Esophagus squamous epithelium (tissue), 5 donors: ENCODE results near the gene MATCAP1. TPM values are rescaled to one million over a fixed set of nuclear protein-coding genes. Genes with fewer than 3 reads are reported as not detected.
A peak's percentile ranks its signal among the peaks of the same experiment; 100 is the strongest.

ENCODE experiments used
- DNase-seq: peaks from one replicate; lab custom pipeline; 2025; lab: John Stamatoyannopoulos, UW
- H3K27ac ChIP-seq, 4 donors: fragments of 200-600 bp; sonication (generic); one replicate each; pipeline ENCODE4 v1.5.1; 2016 to 2019; ENCODE audit warnings: mild to moderate bottlenecking in 1 of 4
- H3K27me3 ChIP-seq, 4 donors: fragments of 200-600 bp; sonication (generic); 1 replicate in 3 of 4; 2 replicates in 1 of 4; pipeline versions ENCODE4 v1.5.1 to v1.6.0; 2017 to 2021; ENCODE audit warnings: antibody characterized with exemption in 1 of 4
- H3K36me3 ChIP-seq, 3 donors: fragments of 200-600 bp; sonication (generic); one replicate each; pipeline ENCODE4 v1.5.1; 2016 to 2019
- H3K4me1 ChIP-seq, 3 donors: fragments of 200-600 bp; sonication (generic); one replicate each; pipeline ENCODE4 v1.5.1; 2017 to 2019
- H3K4me3 ChIP-seq, 4 donors: fragments of 200-600 bp; sonication (generic); 1 replicate in 3 of 4; 2 replicates in 1 of 4; pipeline ENCODE4 v1.5.1; 2016 to 2019; ENCODE audit warnings: mild to moderate bottlenecking in 2 of 4, moderate library complexity in 1 of 4
- H3K9me3 ChIP-seq, 3 donors: fragments of 200-600 bp; sonication (generic); one replicate each; pipeline ENCODE4 v1.5.1; 2016 to 2019
- CTCF ChIP-seq, 6 experiments: fragments of 450-650 bp in 4 of 6; fragments of 200-600 bp in 2 of 6; sonication (generic) in 2 of 6; IDR thresholded peaks; one replicate each; pipeline ENCODE4 v1.5.1; 2016 to 2019; ENCODE audit warnings: antibody characterized with exemption in 6 of 6, mild to moderate bottlenecking in 4 of 6, moderate library complexity in 4 of 6
- POLR2A ChIP-seq, 4 donors: fragments of 450-650 bp; IDR thresholded peaks; one replicate each; pipeline ENCODE4 v1.6.1; 2017; ENCODE audit warnings: antibody characterized with exemption in 4 of 4, mild to moderate bottlenecking in 4 of 4, moderate library complexity in 3 of 4
- WGBS, 2 donors: methylation state at CpG; one replicate each; pipeline ENCODE4 v1.1.5; 2018; 5-methylcytosine and 5-hydroxymethylcytosine counted together
- intact Hi-C: fragments of 100-400 bp; cut with DNase I; formaldehyde crosslinking; loops from one replicate; pipeline ENCODE4 v1.15.0; 2022
- total RNA-seq, 4 donors: library from RNA; depleted of rRNA; stranded (reverse); fragments of >200 nt; gene quantifications; one replicate each; pipeline ENCODE4 v1.1.0, GENCODE V29; 2016
- donor health status: DM: yes; HTN: yes; CAD: no.

Gene MATCAP1
- total RNA-seq, 4 donors from 2014 or later: 8.8 to 18.8 (median 13.4) TPM

GRCh38 chr16:67165121-67166078, 18.4 kb downstream of the MATCAP1 start:
- Histone ChIP-seq H3K27ac (peak overlapping the region; percentile 60 to 87 (median 80)), H3K4me3 (peak overlapping the region in 3 of 4 donors; percentile 43 to 63 (median 48)), H3K4me1 (peaks cover 40 to 79% (median 58%) of the 10 kb centered on the region in 3 donors), H3K36me3 (peaks cover 0 to 12% (median 0%) of the 10 kb centered on the region in 3 donors), H3K27me3 (peaks cover 0 to 50% (median 0%) of the 10 kb centered on the region in 4 donors), H3K9me3 (no peaks in the 10 kb centered on the region)
- 36 to 39% methylated on average over 4 to 6 of the region's 85 CpGs for WGBS, 2 donors
- intact Hi-C loops: no loop called here
- TF ChIP-seq CTCF (IDR thresholded peaks at IDR 0.05): no peak
- no peak for TF ChIP-seq POLR2A (IDR thresholded peaks at IDR 0.05)
- no peak for DNase-seq

GRCh38 chr16:67164599-67165061, 19.1 kb downstream of the MATCAP1 start, which contains the start of gene HSF4:
HSF4 (plus strand) TSS chr16:67164745; CDS start chr16:67164812, 67 bp downstream.
- intact Hi-C loops: no loop called here
- H3K27me3 ChIP-seq: peaks cover 0 to 49% (median 0%) of the 10 kb centered on the region in 4 donors
- DNase-seq: no peak
- peaks cover 0 to 12% (median 0%) of the 10 kb centered on the region in 3 donors for H3K36me3 ChIP-seq
- no CpG with 5 or more reads among the region's 41 CpGs for WGBS, 2 donors
- TF ChIP-seq CTCF (IDR thresholded peaks at IDR 0.05): peak in 1 of 6 experiments; percentile 3
- peak in 2 of 4 donors; percentile 57 to 67 for TF ChIP-seq POLR2A (IDR thresholded peaks at IDR 0.05)
- peaks cover 34 to 76% (median 52%) of the 10 kb centered on the region in 3 donors for H3K4me1 ChIP-seq
- H3K9me3 ChIP-seq: no peaks in the 10 kb centered on the region
- peak within 1 kb of the TSS; percentile 60 to 87 (median 80) for H3K27ac ChIP-seq
- H3K4me3 ChIP-seq: peak within 1 kb of the TSS; percentile 15 to 63 (median 46)

DNA sequence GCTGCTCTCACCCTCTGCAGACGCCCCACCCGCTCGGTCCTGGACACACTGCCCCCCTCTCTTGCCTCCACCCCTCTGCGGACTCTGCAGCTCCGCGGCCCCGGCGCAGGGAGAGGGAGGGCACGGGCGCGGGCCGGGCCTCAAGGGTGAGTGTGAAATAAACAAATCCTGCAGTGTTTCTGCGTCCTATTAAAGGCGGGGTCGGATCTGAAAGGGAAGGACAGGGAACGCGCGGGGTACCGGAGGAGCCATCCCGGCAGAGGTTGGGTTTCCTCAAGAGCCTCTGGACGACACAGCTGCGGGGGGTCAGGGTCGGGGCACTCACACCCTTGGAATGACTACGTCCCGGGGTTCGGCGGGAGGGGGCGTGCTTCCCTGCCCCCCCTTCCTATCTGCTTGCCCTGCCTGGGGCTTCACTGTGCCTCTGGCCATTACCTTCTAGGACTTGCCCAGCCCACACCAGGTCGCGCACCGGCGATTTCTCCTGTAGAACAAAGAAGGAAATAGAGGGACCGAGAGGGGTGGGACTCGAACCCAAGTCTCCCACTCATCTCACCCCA, 19.7 kb downstream of the MATCAP1 start:
- Histone ChIP-seq H3K27ac (peak overlapping the region; percentile 60 to 87 (median 80)), H3K4me3 (peak overlapping the region; percentile 15 to 63 (median 46)), H3K9me3 (no peaks in the 10 kb centered on the region), H3K4me1 (peaks cover 32 to 75% (median 47%) of the 10 kb centered on the region in 3 donors), H3K36me3 (peaks cover 0 to 12% (median 0%) of the 10 kb centered on the region in 3 donors), H3K27me3 (peaks cover 0 to 49% (median 0%) of the 10 kb centered on the region in 4 donors)
- TF ChIP-seq CTCF (IDR thresholded peaks at IDR 0.05): no peak
- TF ChIP-seq POLR2A (IDR thresholded peaks at IDR 0.05): no peak
- DNase-seq: no peak
- WGBS, 2 donors: 6 to 12% methylated on average over 6 to 16 of the region's 34 CpGs
- intact Hi-C loops: no loop called here

- Histone ChIP-seq H3K27me3 (peaks cover 0 to 49% (median 0%) of the 10 kb centered on the region in 4 donors), H3K36me3 (peaks cover 0 to 12% (median 0%) of the 10 kb centered on the region in 3 donors), H3K4me3 (peak overlapping the region; percentile 15 to 63 (median 46)), H3K4me1 (peaks cover 39 to 76% (median 50%) of the 10 kb centered on the region in 3 donors), H3K27ac (peak overlapping the region; percentile 60 to 87 (median 80)), H3K9me3 (no peaks in the 10 kb centered on the region)
- intact Hi-C loops: no loop called here
- TF ChIP-seq CTCF (IDR thresholded peaks at IDR 0.05) (no peak), POLR2A (IDR thresholded peaks at IDR 0.05) (peak in 1 of 4 donors; percentile 46)
- 31% methylated on average over 13 of the region's 99 CpGs; no CpG with 5 or more reads in 1 of the 2 donors for WGBS, 2 donors
- DNase-seq: no peak
Measured at GRCh38 chr16:67163164-67163998, 20.4 kb downstream of the MATCAP1 start.
